HEK293 (cell line): ENCODE results near the gene RTN4RL2.

ENCODE experiments used
- CTCF ChIA-PET: fragments of 350-600 bp; formaldehyde crosslinking; extraction: SDS; loops from one replicate; lab custom pipeline; 2021; ENCODE audit warnings: antibody characterized with exemption; lab: Yijun Ruan, JAX
- POLR2A ChIA-PET: fragments of 300-600 bp; formaldehyde crosslinking; extraction: SDS; loops from one replicate; lab custom pipeline; 2020; ENCODE audit warnings: antibody characterized with exemption, inconsistent platforms; lab: Yijun Ruan, JAX
- H3K27ac ChIP-seq: fragments of 200-500 bp; sonication (Bioruptor generic); 2 replicates; pipeline ENCODE4 v1.5.1; 2014; ENCODE audit warnings: low read depth, low read length, control low read depth, inconsistent platforms; ENCODE audit errors: extremely low read depth
- H3K36me3 ChIP-seq, 2 experiments: fragments of 200-500 bp in 1 of 2; sonication (Bioruptor generic) in 1 of 2; 1 replicate in 1 of 2; 2 replicates in 1 of 2; pipeline ENCODE4 v1.5.1; 2014 to 2017; ENCODE audit warnings: inconsistent platforms in 2 of 2, low read length in 2 of 2; ENCODE audit not compliant: control insufficient read depth in 2 of 2, insufficient read depth in 1 of 2
- H3K4me1 ChIP-seq: fragments of 200-500 bp; sonication (Bioruptor generic); 2 replicates; pipeline ENCODE4 v1.5.1; 2014; ENCODE audit warnings: mild to moderate bottlenecking, low read length, inconsistent platforms; ENCODE audit not compliant: control insufficient read depth, insufficient read depth
- H3K4me3 ChIP-seq: 2 replicates; pipeline ENCODE4 v1.5.1; 2011; ENCODE audit warnings: low read depth, mild to moderate bottlenecking, control low read depth, low read length, moderate library complexity
- H3K9me3 ChIP-seq: fragments of 200-500 bp; sonication (Bioruptor generic); 2 replicates; pipeline ENCODE4 v1.5.1; 2014; ENCODE audit warnings: low read depth, low read length, inconsistent platforms; ENCODE audit not compliant: control insufficient read depth, insufficient read depth
- BCL11B ChIP-seq: fragments of 450-650 bp; formaldehyde crosslinking; IDR thresholded peaks from 2 replicates; pipeline ENCODE4 v1.5.1; 2016; ENCODE audit warnings: low read depth, missing biosample characterization, missing genetic modification characterization
- GLIS1 ChIP-seq: fragments of 450-650 bp; formaldehyde crosslinking; IDR thresholded peaks from 2 replicates; pipeline ENCODE4 v1.5.1; 2016; ENCODE audit warnings: missing biosample characterization, missing genetic modification characterization
- GLIS2 ChIP-seq: fragments of 450-650 bp; formaldehyde crosslinking; IDR thresholded peaks from 2 replicates; pipeline ENCODE4 v1.5.1; 2016; ENCODE audit warnings: missing biosample characterization, missing genetic modification characterization
- HOXC10 ChIP-seq: sonication (generic); formaldehyde crosslinking; IDR thresholded peaks from 2 replicates; pipeline ENCODE4 v1.8.1; 2023; ENCODE audit warnings: mild to moderate bottlenecking, missing genetic modification reagents
- KLF16 ChIP-seq: fragments of 450-650 bp; formaldehyde crosslinking; IDR thresholded peaks from 2 replicates; pipeline ENCODE4 v1.5.1; 2017; ENCODE audit warnings: missing biosample characterization, missing genetic modification characterization
- TSHZ1 ChIP-seq: fragments of 450-650 bp; formaldehyde crosslinking; IDR thresholded peaks from 2 replicates; pipeline ENCODE4 v1.5.1; 2016; ENCODE audit warnings: missing biosample characterization, missing genetic modification characterization, borderline replicate concordance
- YY2 ChIP-seq: fragments of 450-650 bp; formaldehyde crosslinking; IDR thresholded peaks from 2 replicates; pipeline ENCODE4 v1.5.1; 2016; ENCODE audit warnings: missing biosample characterization, missing genetic modification characterization
- ZFP37 ChIP-seq: fragments of 450-650 bp; formaldehyde crosslinking; IDR thresholded peaks from 2 replicates; pipeline ENCODE4 v1.5.1; 2016; ENCODE audit warnings: missing biosample characterization, missing genetic modification characterization
- ZNF10 ChIP-seq: fragments of 450-650 bp; formaldehyde crosslinking; IDR thresholded peaks from 2 replicates; pipeline ENCODE4 v1.5.1; 2017; ENCODE audit warnings: missing biosample characterization, missing genetic modification characterization
- ZNF114 ChIP-seq: fragments of 450-650 bp; formaldehyde crosslinking; IDR thresholded peaks from 2 replicates; pipeline ENCODE4 v1.5.0; 2017; ENCODE audit warnings: missing biosample characterization, missing genetic modification characterization
- ZNF146 ChIP-seq: fragments of 450-650 bp; formaldehyde crosslinking; IDR thresholded peaks from 2 replicates; pipeline ENCODE4 v1.5.1; 2016; ENCODE audit warnings: missing biosample characterization, missing genetic modification characterization
- ZNF184 ChIP-seq: fragments of 450-650 bp; IDR thresholded peaks from 2 replicates; pipeline ENCODE4 v1.5.1; 2018; ENCODE audit warnings: missing biosample characterization, mild to moderate bottlenecking, missing genetic modification characterization
- ZNF239 ChIP-seq: fragments of 450-650 bp; formaldehyde crosslinking; IDR thresholded peaks from 2 replicates; pipeline ENCODE4 v1.5.1; 2016; ENCODE audit warnings: missing biosample characterization, missing genetic modification characterization
- ZNF26 ChIP-seq: fragments of 450-650 bp; formaldehyde crosslinking; IDR thresholded peaks from 2 replicates; pipeline ENCODE4 v1.5.1; 2016; ENCODE audit warnings: missing biosample characterization, missing genetic modification characterization
- ZNF280C ChIP-seq: fragments of 450-650 bp; formaldehyde crosslinking; IDR thresholded peaks from 2 replicates; pipeline ENCODE4 v1.5.1; 2016; ENCODE audit warnings: missing biosample characterization, missing genetic modification characterization
- ZNF366 ChIP-seq: fragments of 450-650 bp; formaldehyde crosslinking; conservative IDR thresholded peaks from 2 replicates; pipeline ENCODE4 v1.5.1; 2016; ENCODE audit warnings: missing biosample characterization, missing genetic modification characterization
- ZNF473 ChIP-seq: fragments of 450-650 bp; formaldehyde crosslinking; IDR thresholded peaks from 2 replicates; pipeline ENCODE4 v1.5.1; 2017; ENCODE audit warnings: missing biosample characterization, missing genetic modification characterization
- ZNF560 ChIP-seq: fragments of 450-650 bp; formaldehyde crosslinking; IDR thresholded peaks from 2 replicates; pipeline ENCODE4 v1.5.1; 2017; ENCODE audit warnings: missing biosample characterization, missing genetic modification characterization, borderline replicate concordance
- ZNF621 ChIP-seq: fragments of 450-650 bp; formaldehyde crosslinking; IDR thresholded peaks from 2 replicates; pipeline ENCODE4 v1.5.1; 2017; ENCODE audit warnings: missing biosample characterization, missing genetic modification characterization
- ZNF654 ChIP-seq: fragments of 450-650 bp; formaldehyde crosslinking; IDR thresholded peaks from 2 replicates; pipeline ENCODE4 v1.5.1; 2016; ENCODE audit warnings: low read depth, missing biosample characterization, missing genetic modification characterization
- ZNF664 ChIP-seq: fragments of 450-650 bp; formaldehyde crosslinking; IDR thresholded peaks from 2 replicates; pipeline ENCODE4 v1.5.1; 2016; ENCODE audit warnings: missing biosample characterization, missing genetic modification characterization
- ZNF670 ChIP-seq: fragments of 450-650 bp; formaldehyde crosslinking; IDR thresholded peaks from 2 replicates; pipeline ENCODE4 v1.5.1; 2016; ENCODE audit warnings: missing biosample characterization, missing genetic modification characterization, low read depth
- ZNF785 ChIP-seq: fragments of 450-650 bp; formaldehyde crosslinking; IDR thresholded peaks from 2 replicates; pipeline ENCODE4 v1.5.1; 2016; ENCODE audit warnings: missing biosample characterization, missing genetic modification characterization

Gene RTN4RL2

GRCh38 chr11:57502376-57502775 is 42.0 kb downstream of the RTN4RL2 start (continued):
- TF ChIP-seq TSHZ1 (tag by site-specific recombination) = no peak
- TF ChIP-seq ZNF560 = no peak
- TF ChIP-seq ZFP37 (tag by site-specific recombination) = no peak
- TF ChIP-seq ZNF146 = no peak
- TF ChIP-seq ZNF114 (tag by site-specific recombination) = no peak
- TF ChIP-seq KLF16 (tag by site-specific recombination) = no peak
- TF ChIP-seq ZNF184 = no peak
- no peak for TF ChIP-seq ZNF664 (tag by site-specific recombination)
- no peak for TF ChIP-seq ZNF473 (tag by site-specific recombination)

- POLR2A ChIA-PET = interaction anchor here (1.9 kb wide), 1 partner anchor 10 kb away, joined by 7 read pairs; no protein-coding TSS in a partner anchor
- no peak for TF ChIP-seq ZNF664 (tag by site-specific recombination)
- TF ChIP-seq YY2 (tag by site-specific recombination) = no peak
- TF ChIP-seq ZNF654 (tag by site-specific recombination) = no peak
- no peak for TF ChIP-seq ZNF670 (tag by site-specific recombination)
- TF ChIP-seq ZNF621 (tag by site-specific recombination) = no peak
- TF ChIP-seq HOXC10 (CRISPR knock-in tag) = no peak
- TF ChIP-seq GLIS2 (tag by site-specific recombination) = no peak
- TF ChIP-seq ZNF280C = no peak
- no peak for TF ChIP-seq BCL11B (tag by site-specific recombination)
- TF ChIP-seq ZNF239 (tag by site-specific recombination) = no peak
- no peak for TF ChIP-seq GLIS1 (tag by site-specific recombination)
- no peak for TF ChIP-seq ZNF26
- no peak for TF ChIP-seq ZNF366 (tag by site-specific recombination)
- TF ChIP-seq ZNF785 (tag by site-specific recombination) = no peak
- TF ChIP-seq ZNF10 = no peak
- no peak overlapping the region for H3K4me3 ChIP-seq
- H3K9me3 ChIP-seq = no peaks in the 10 kb centered on the region
- H3K4me1 ChIP-seq = no peaks in the 10 kb centered on the region
- CTCF ChIA-PET = interaction anchor here (0.7 to 2.6 kb wide), 6 partner anchors 9 to 1363 kb away, joined by 3 to 20 read pairs (median 8); no protein-coding TSS in a partner anchor
- peaks cover 0 to 9% of the 10 kb centered on the region in 2 experiments; a peak in 1 of 3 replicates for H3K36me3 ChIP-seq
- no peak overlapping the region for H3K27ac ChIP-seq
Observed at GRCh38 chr11:57502870-57503269, 42.5 kb downstream of the RTN4RL2 start.
